HG03025 (cell line): ENCODE measurements around the gene LTO1.

Source experiments
- ATAC-seq: cut with Tn5 transposase; IDR thresholded peaks from one replicate; pipeline ENCODE4 v1.9.1; 2021; ENCODE audit warnings: mild to moderate bottlenecking, moderate library complexity; ENCODE audit not compliant: unreplicated experiment, low FRiP score

LTO1 gene

GRCh38 chr11:69658626-69659450 lies 16.3 kb downstream of the LTO1 start:
- no peak for ATAC-seq

DNA sequence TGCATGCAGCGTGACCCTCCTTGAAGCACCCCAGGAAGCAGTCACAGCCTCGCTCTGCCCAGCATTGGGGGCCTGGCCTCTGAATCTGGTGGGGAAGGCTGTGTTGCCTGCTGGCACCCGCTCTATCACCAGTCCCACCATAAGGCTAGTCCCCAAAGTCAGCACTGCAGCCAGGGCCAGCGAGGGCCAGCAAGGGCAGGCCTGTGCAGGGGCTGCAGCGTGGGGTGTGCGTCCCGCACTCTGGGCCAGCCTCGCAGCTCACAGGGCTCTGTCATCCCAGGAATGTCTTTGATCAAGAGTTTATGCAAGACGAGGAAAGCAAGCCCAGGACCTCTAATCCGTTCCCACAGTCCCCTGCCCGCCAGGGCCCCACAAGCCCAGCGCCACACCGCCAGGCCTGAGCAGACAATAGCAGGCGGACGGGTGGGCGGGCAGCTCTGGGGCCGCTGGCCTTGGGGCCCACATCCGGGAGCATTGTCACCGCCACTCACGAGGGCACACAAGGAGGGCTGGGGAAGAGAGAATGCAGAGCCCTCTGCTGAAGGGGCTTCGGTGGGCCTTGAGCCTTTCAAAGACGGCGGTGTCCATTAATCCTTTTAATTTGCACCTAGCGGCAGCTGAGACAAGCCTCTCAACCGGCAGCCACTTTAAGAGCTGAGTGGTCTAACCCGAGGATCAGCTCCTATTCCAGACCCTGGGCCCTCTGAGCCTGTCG lies 17.1 kb downstream of the LTO1 start:
- no peak for ATAC-seq

GRCh38 chr11:69657456-69657910 lies 17.7 kb downstream of the LTO1 start:
- no peak for ATAC-seq

- no peak for ATAC-seq
Observed at GRCh38 chr11:69656536-69657455, 18.4 kb downstream of the LTO1 start.

- no peak for ATAC-seq
Observed at GRCh38 chr11:69655479-69656428, 19.4 kb downstream of the LTO1 start.

DNA sequence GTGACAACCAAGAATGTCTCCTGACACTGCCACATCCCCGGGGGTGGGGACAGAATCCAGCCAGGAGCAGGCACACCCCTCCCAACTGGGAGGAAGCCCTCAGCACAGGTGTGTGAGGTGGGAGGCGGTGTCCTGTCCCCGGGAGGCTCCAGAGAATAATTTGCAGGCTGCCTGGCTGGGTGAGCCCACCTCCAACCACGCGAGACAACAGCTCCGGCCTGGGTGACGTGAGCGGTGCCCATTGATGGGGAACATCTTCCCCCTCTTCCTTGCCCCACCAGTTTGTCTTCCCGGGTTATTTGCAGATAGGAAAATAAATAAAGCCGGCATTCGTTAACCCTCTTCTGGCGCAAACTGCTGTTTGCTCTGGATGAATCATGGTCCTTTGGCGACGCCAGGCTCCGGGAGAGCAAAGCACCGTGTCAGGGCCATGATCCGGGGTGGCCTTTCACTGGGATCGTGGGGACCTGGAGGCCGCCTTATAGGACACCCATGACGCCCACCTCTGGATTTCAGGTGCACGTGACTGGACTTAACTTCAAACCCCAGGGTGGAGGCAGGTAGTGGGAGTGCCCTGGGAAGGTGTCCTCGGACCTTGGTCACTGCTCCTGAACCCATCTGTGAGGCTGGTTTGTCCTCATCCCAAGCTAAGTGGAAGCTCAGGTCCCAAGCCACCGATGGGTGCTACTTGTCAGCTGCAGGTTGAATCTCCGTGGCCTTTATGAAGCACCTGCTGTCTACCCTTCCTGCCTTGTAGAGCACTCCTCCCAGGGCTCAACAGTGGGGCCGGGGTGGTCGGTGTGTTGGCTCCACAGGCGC lies 20.3 kb downstream of the LTO1 start:
- ATAC-seq = no peak

DNA sequence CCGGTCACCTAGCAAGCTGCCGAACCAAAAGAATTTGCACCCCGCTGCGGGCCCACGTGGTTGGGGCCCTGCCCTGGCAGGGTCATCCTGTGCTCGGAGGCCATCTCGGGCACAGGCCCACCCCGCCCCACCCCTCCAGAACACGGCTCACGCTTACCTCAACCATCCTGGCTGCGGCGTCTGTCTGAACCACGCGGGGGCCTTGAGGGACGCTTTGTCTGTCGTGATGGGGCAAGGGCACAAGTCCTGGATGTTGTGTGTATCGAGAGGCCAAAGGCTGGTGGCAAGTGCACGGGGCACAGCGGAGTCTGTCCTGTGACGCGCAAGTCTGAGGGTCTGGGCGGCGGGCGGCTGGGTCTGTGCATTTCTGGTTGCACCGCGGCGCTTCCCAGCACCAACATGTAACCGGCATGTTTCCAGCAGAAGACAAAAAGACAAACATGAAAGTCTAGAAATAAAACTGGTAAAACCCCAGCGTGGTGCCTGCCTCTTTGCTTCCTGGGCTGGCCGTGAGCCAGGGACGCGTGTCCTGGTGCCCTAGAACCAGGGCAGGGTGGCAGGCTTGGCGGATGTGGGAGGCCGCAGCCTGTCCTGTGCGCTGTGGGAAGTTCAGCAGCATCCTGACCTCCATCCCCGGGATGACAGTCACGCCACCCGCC lies 21.0 kb downstream of the LTO1 start:
- ATAC-seq = no peak

- ATAC-seq = no peak
Observed at GRCh38 chr11:69653406-69653960, 21.7 kb downstream of the LTO1 start.

DNA sequence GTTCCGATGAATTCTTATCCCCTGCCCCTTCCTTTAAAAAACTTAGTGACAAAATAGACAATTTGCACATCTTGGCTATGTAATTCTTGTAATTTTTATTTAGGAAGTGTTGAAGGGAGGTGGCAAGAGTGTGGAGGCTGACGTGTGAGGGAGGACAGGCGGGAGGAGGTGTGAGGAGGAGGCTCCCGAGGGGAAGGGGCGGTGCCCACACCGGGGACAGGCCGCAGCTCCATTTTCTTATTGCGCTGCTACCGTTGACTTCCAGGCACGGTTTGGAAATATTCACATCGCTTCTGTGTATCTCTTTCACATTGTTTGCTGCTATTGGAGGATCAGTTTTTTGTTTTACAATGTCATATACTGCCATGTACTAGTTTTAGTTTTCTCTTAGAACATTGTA lies 22.2 kb downstream of the LTO1 start:
- ATAC-seq = no peak

DNA sequence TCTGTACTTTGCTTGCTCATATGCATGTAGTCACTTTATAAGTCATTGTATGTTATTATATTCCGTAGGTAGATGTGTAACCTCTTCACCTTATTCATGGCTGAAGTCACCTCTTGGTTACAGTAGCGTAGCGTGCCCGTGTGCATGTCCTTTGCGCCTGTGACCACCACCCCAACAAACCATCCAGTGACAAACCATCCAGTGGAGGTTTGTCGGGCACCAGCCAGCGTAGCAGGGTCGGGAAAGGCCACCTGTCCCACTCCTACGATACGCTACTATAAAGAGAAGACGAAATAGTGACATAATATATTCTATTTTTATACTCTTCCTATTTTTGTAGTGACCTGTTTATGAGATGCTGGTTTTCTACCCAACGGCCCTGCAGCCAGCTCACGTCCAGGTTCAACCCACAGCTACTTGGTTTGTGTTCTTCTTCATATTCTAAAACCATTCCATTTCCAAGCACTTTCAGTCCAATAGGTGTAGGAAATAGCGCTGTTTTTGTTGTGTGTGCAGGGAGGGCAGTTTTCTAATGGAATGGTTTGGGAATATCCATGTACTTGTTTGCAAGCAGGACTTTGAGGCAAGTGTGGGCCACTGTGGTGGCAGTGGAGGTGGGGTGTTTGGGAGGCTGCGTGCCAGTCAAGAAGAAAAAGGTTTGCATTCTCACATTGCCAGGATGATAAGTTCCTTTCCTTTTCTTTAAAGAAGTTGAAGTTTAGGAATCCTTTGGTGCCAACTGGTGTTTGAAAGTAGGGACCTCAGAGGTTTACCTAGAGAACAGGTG lies 23.1 kb downstream of the LTO1 start:
- ATAC-seq = no peak

DNA sequence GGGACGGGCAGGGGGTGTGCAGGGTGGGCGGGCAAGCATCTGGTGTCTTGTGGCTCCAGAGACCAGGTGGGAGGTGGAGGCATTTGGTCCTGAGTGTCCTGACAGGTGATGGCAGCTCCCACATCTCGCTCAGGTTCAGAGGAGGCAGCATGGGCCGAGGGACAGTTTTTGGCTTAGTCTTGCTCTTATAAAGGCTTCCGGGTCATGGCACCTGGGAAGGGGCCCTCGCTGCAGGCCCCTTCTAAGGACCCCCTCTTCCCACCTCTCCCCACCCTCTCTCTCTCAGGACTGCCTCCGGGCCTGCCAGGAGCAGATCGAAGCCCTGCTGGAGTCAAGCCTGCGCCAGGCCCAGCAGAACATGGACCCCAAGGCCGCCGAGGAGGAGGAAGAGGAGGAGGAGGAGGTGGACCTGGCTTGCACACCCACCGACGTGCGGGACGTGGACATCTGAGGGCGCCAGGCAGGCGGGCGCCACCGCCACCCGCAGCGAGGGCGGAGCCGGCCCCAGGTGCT lies 24.3 kb downstream of the LTO1 start:
- no peak for ATAC-seq

- no peak for ATAC-seq
Observed at GRCh38 chr11:69650081-69650831, 24.9 kb downstream of the LTO1 start.

DNA sequence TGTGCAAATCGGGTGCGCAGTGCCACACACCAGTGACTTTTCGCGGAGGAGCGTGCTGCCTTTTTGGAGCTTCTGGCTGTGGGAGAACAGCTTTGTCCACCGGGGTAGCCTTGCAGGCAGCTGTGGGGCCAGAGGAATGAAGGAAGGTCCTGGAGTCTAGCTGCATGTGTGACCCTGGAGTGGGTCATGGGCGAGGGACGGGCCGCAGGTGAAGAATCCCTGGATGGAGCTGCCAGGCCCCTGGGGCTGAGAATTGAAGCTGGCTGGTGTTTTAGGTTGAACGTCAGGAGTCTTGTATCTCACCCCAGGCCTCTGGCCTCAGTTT lies 25.6 kb downstream of the LTO1 start:
- no peak for ATAC-seq

DNA sequence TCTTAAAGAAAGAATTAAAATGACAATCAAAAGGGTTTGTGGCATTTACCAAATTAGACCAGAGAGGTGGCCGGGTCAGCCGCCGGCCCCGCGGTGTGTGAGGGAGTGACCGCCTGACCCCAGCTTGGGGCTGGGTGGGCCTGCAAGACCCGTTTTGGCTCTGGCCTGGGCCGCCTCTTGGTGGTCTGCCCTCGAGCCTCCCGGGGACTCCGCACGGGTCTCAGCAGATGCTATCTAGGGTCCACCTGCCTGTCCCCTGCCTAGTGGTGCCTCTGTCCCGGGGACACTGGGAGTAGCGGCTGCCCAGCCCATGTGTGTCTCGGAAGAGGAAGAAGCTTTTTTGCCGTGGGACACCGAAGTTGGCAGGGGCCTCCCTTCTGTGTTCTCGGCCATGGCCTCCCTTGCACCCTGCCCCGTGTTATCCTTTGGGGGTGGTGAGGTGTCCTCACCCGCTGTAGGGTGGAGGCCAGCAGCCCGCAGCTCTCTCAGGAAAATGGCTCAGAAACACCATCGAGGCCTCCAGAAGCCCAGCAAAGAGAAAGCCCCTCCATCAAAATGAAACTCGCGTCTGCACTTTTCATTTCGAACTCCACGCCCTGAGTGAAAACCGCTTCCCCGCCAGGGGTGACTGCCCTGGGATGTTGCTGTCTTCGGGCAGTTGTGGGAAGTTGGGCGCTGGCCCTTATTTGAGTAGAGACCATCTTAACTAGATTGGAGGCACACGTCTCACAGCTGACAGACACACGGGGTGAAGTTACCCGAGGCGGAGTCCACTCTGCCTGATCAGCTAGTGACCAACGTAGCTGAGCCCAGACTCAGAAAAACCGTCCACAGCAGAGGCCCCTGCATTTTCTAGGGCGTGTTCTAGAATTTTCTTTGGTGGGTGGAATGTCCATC lies 26.2 kb downstream of the LTO1 start:
- no peak for ATAC-seq

- ATAC-seq = no peak
Observed at GRCh38 chr11:69647761-69648497, 27.2 kb downstream of the LTO1 start.
